HCT116 (cell line): ENCODE measurements around the gene INO80C. TPM values are rescaled to one million over a fixed set of nuclear protein-coding genes. Genes with fewer than 3 reads are reported as not detected.

Experiments used
- ATAC-seq: fragments of 200-7000 bp; cut with Tn5 transposase; 2 replicates; pipeline ENCODE4 v1.9.1; 2020; ENCODE audit warnings: mild to moderate bottlenecking, moderate library complexity
- BruUV-seq: library from RNA; stranded (reverse); fragments of 400-500 nt; replicated peaks from 2 replicates; lab custom pipeline; 2021; lab: Mats Ljungman, UMichigan
- CTCF ChIA-PET: fragments of 300-600 bp; sonication (Branson Sonifier 250); formaldehyde crosslinking; loops from one replicate; lab custom pipeline; 2021; ENCODE audit warnings: antibody characterized with exemption; lab: Charles Lee
- POLR2A ChIA-PET: fragments of 300-600, 350-600 bp; sonication (Branson Sonifier 250); formaldehyde crosslinking; loops from one replicate; lab custom pipeline; 2021; ENCODE audit warnings: antibody characterized with exemption; lab: Charles Lee
- RAD21 ChIA-PET, 2 experiments: fragments of 300-600 bp; sonication (Branson Sonifier 250); formaldehyde crosslinking; loops; one replicate each; lab custom pipeline; 2023; ENCODE audit warnings: low total read pairs in 2 of 2; ENCODE audit not compliant: uncharacterized antibody in 2 of 2, unreplicated experiment in 2 of 2, low non-redundant PET in 1 of 2; lab: Charles Lee
- DNase-seq: peaks from one replicate; pipeline ENCODE4 v3.0.0-alpha.2; 2010; ENCODE audit warnings: low read depth, low spot score
- H2AFZ ChIP-seq: fragments of 200-600 bp; shearing (Covaris generic), sonication (generic); 2 replicates; pipeline ENCODE4 v1.6.1; 2017; ENCODE audit warnings: low read depth, mixed run types, mixed read lengths, antibody characterized with exemption, low read length; ENCODE audit not compliant: poor library complexity, severe bottlenecking
- H3K27ac ChIP-seq: 2 replicates; pipeline ENCODE4 v1.5.1; 2012; ENCODE audit warnings: low read depth, low read length
- H3K27me3 ChIP-seq: fragments of 200-600 bp; sonication (generic); 2 replicates; pipeline ENCODE4 v1.6.1; 2016; ENCODE audit warnings: mixed run types, low read length, mixed read lengths; ENCODE audit not compliant: insufficient read depth
- H3K36me3 ChIP-seq, 2 experiments: fragments of 200-500 bp in 1 of 2; fragments of 200-600 bp in 1 of 2; sonication (Bioruptor generic) in 1 of 2; sonication (generic) in 1 of 2; 2 replicates each; pipeline versions ENCODE4 v1.5.1 to v1.6.1; 2014 to 2016; ENCODE audit warnings: low read length in 2 of 2, inconsistent platforms in 1 of 2, mixed read lengths in 1 of 2, mixed run types in 1 of 2; ENCODE audit not compliant: insufficient read depth in 2 of 2, control insufficient read depth in 1 of 2
- H3K4me1 ChIP-seq, 2 experiments: fragments of 200-600 bp in 1 of 2; sonication (generic) in 1 of 2; 2 replicates each; pipeline versions ENCODE4 v1.5.1 to v1.6.1; 2012 to 2017; ENCODE audit warnings: low read length in 2 of 2, inconsistent platforms in 1 of 2, mild to moderate bottlenecking in 1 of 2, mixed read lengths in 1 of 2, mixed run types in 1 of 2, moderate library complexity in 1 of 2; ENCODE audit not compliant: insufficient read depth in 2 of 2, control insufficient read depth in 1 of 2
- H3K4me2 ChIP-seq: fragments of 200-600 bp; sonication (generic); 2 replicates; pipeline ENCODE4 v1.6.1; 2017; ENCODE audit warnings: mixed run types, low read length, mixed read lengths
- H3K4me3 ChIP-seq, 2 experiments: fragments of 200-600 bp in 1 of 2; sonication (generic) in 1 of 2; replicated peaks in 1 of 2; 2 replicates each; pipeline ENCODE4 v1.5.1; 2011 to 2016; ENCODE audit warnings: low read length in 2 of 2, control low read depth in 1 of 2, low read depth in 1 of 2, mild to moderate bottlenecking in 1 of 2, mixed read lengths in 1 of 2, mixed run types in 1 of 2
- H3K79me2 ChIP-seq: fragments of 200-600 bp; sonication (generic); 2 replicates; pipeline ENCODE4 v1.6.1; 2017; ENCODE audit warnings: mild to moderate bottlenecking, mixed run types, low read length, moderate library complexity, mixed read lengths; ENCODE audit not compliant: insufficient read depth
- H3K9ac ChIP-seq: fragments of 200-600 bp; sonication (generic); 2 replicates; pipeline ENCODE4 v1.6.1; 2016; ENCODE audit warnings: low read length, mixed read lengths
- H3K9me2 ChIP-seq: fragments of 200-600 bp; sonication (generic), shearing (Covaris generic); 2 replicates; pipeline ENCODE4 v1.6.1; 2017; ENCODE audit warnings: mixed run types, mild to moderate bottlenecking, moderate library complexity; ENCODE audit not compliant: insufficient read depth
- H3K9me3 ChIP-seq, 2 experiments: fragments of 200-500 bp in 1 of 2; fragments of 200-600 bp in 1 of 2; sonication (Bioruptor generic) in 1 of 2; sonication (generic) in 1 of 2; 2 replicates each; pipeline ENCODE4 v1.6.1; 2014 to 2017; ENCODE audit warnings: low read length in 2 of 2, mixed read lengths in 2 of 2, inconsistent platforms in 1 of 2, low read depth in 1 of 2, mild to moderate bottlenecking in 1 of 2, mixed run types in 1 of 2, moderate library complexity in 1 of 2; ENCODE audit not compliant: control insufficient read depth in 1 of 2, insufficient read depth in 1 of 2
- H4K20me1 ChIP-seq: fragments of 200-600 bp; sonication (generic), shearing (Covaris generic); 2 replicates; pipeline ENCODE4 v1.6.1; 2017; ENCODE audit warnings: mixed run types, mild to moderate bottlenecking, moderate library complexity; ENCODE audit not compliant: insufficient read depth
- CBX3 ChIP-seq: IDR thresholded peaks from 2 replicates; pipeline ENCODE4 v1.6.1; 2012; ENCODE audit warnings: low read depth
- CEBPB ChIP-seq: IDR thresholded peaks from 2 replicates; pipeline ENCODE4 v1.6.1; 2012; ENCODE audit warnings: low read depth
- EGR1 ChIP-seq: IDR thresholded peaks from 2 replicates; pipeline ENCODE4 v1.6.1; 2012; ENCODE audit warnings: low read depth
- ELF1 ChIP-seq: IDR thresholded peaks from 2 replicates; pipeline ENCODE4 v1.6.1; 2012; ENCODE audit warnings: low read depth, borderline replicate concordance
- EZH2phosphoT487 ChIP-seq: fragments of 200-600 bp; IDR thresholded peaks from 2 replicates; pipeline ENCODE4 v1.6.1; 2018; ENCODE audit warnings: antibody characterized with exemption, borderline replicate concordance
- FOSL1 ChIP-seq: IDR thresholded peaks from 2 replicates; pipeline ENCODE4 v1.6.1; 2012; ENCODE audit warnings: low read depth
- POLR2A ChIP-seq: IDR thresholded peaks from 2 replicates; pipeline ENCODE4 v1.7.0; 2011; ENCODE audit warnings: borderline replicate concordance; ENCODE audit not compliant: insufficient read depth, insufficient read length; ENCODE audit errors: extremely low read depth
- POLR2AphosphoS5 ChIP-seq: IDR thresholded peaks from 2 replicates; pipeline ENCODE4 v1.6.1; 2011; ENCODE audit warnings: mild to moderate bottlenecking, low read depth, low read length, moderate library complexity
- RAD21 ChIP-seq: IDR thresholded peaks from 2 replicates; pipeline ENCODE4 v1.6.1; 2012; ENCODE audit warnings: low read depth, mild to moderate bottlenecking
- SP1 ChIP-seq: IDR thresholded peaks from 2 replicates; pipeline ENCODE4 v1.6.1; 2012; ENCODE audit warnings: low read depth
- SRF ChIP-seq: IDR thresholded peaks from 2 replicates; pipeline ENCODE4 v1.6.1; 2012; ENCODE audit warnings: low read depth
- TCF7L2 ChIP-seq: IDR thresholded peaks from 2 replicates; pipeline ENCODE4 v1.7.0; 2011; ENCODE audit warnings: borderline replicate concordance, inconsistent platforms; ENCODE audit not compliant: insufficient read depth, insufficient read length; ENCODE audit errors: extremely low read depth
- YY1 ChIP-seq: IDR thresholded peaks from 2 replicates; pipeline ENCODE4 v1.6.1; 2011; ENCODE audit warnings: low read length, low read depth, moderate library complexity, mild to moderate bottlenecking; ENCODE audit not compliant: insufficient replicate concordance; ENCODE audit errors: extremely low read depth
- ZFX ChIP-seq: fragments of 450-650 bp; IDR thresholded peaks from 2 replicates; pipeline ENCODE4 v1.6.1; 2017
- ZNF274 ChIP-seq: fragments of 200-500 bp; sonication (Bioruptor generic); IDR thresholded peaks from 2 replicates; pipeline ENCODE4 v1.6.1; 2014; ENCODE audit warnings: mild to moderate bottlenecking, low read depth, low read length, inconsistent platforms
- intact Hi-C: fragments of 100-400 bp; cut with micrococcal nuclease; formaldehyde crosslinking; loops from 2 replicates; pipeline ENCODE4 v1.10.0; 2022
- total RNA-seq: library from RNA; stranded (reverse); gene quantifications from one replicate; pipeline ENCODE4 v1.2.1, GENCODE V29; 2021; ENCODE audit not compliant: unreplicated experiment
- TF ChIP-seq, protein P1 (sequence below): IDR thresholded peaks from 2 replicates; pipeline ENCODE4 v1.6.1; 2012
- TF ChIP-seq, protein P2 (sequence below), 3 experiments: fragments of 200-600 bp in 1 of 3; sonication (generic) in 1 of 3; IDR thresholded peaks in 2 of 3; conservative IDR thresholded peaks in 1 of 3; 2 replicates each; pipeline ENCODE4 v1.5.1; 2012 to 2017; ENCODE audit warnings: low read depth in 2 of 3, low read length in 2 of 3, antibody characterized with exemption in 1 of 3, borderline replicate concordance in 1 of 3, control low read depth in 1 of 3, mild to moderate bottlenecking in 1 of 3, mixed read lengths in 1 of 3, mixed run types in 1 of 3, moderate library complexity in 1 of 3; ENCODE audit not compliant: insufficient read depth in 1 of 3
- TF ChIP-seq, protein P3 (sequence below): IDR thresholded peaks from 2 replicates; pipeline ENCODE4 v1.6.1; 2012; ENCODE audit warnings: low read depth
- TF ChIP-seq, protein P4 (sequence below): IDR thresholded peaks from 2 replicates; pipeline ENCODE4 v1.6.1; 2012

Gene INO80C
- total RNA-seq, 1 experiment from 2014 or later = 30.7 TPM

DNA sequence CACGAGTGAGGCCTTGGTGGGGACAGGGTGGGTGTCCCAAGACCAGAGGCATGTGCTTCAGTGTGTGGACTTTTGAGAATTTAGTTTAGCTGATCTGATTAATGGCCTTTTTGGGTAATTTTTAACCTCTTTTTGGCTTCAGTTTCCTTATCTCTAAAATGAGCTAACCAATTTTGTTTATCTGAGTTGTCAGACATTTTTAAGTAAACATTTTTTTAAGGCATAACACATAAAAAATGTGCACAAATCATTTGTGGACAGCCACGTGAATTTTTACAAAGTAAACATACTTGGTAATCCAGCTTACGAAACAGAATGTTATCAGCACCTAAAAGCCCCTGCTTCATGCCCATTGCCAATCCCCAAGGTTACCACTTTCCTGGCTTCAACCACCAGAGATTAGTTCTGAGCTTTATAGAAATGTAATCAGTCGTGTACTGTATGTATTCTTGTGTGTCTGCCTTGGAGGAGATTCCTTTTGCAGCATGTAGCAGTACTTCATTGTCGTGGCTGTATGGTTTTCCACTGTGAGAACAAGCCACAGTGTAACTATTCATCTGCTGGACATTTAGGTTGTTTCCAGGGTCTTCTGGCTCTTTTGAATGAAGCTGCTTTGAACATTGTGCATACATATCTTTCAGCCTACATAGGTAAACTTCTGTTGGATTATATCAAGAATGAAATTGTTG, 8.4 kb upstream of the INO80C start:
- intact Hi-C loops = loop anchor here (10.0 kb wide), 1 partner anchor 271 kb away; no protein-coding TSS in a partner anchor
- no peak for DNase-seq
- Histone ChIP-seq H3K4me2 (no peak overlapping the region), H4K20me1 (no peaks in the 10 kb centered on the region), H3K36me3 (no peaks in the 10 kb centered on the region), H3K9me2 (no peaks in the 10 kb centered on the region), H3K4me1 (peaks cover 0 to 12% of the 10 kb centered on the region in 2 experiments; a peak in 1 of 4 replicates), H3K27ac (no peak overlapping the region), H3K27me3 (no peaks in the 10 kb centered on the region), H3K9ac (no peak overlapping the region), H2AFZ (no peak overlapping the region), H3K79me2 (no peaks in the 10 kb centered on the region), H3K4me3 (no peak overlapping the region), H3K9me3 (no peaks in the 10 kb centered on the region)
- ChIA-PET RAD21 (no interaction called here), POLR2A (no interaction called here), CTCF (no interaction called here)
- TF ChIP-seq ELF1 (no peak), EZH2phosphoT487 (no peak), ZNF274 (no peak), RAD21 (no peak), POLR2AphosphoS5 (no peak), CEBPB (no peak), EGR1 (no peak), CBX3 (no peak), TCF7L2 (no peak), ZFX (no peak), FOSL1 (no peak), SRF (no peak), POLR2A (no peak), SP1 (no peak), YY1 (no peak)
- TF ChIP-seq, protein P1, sequence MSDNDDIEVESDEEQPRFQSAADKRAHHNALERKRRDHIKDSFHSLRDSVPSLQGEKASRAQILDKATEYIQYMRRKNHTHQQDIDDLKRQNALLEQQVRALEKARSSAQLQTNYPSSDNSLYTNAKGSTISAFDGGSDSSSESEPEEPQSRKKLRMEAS = no peak
- TF ChIP-seq, protein P2, sequence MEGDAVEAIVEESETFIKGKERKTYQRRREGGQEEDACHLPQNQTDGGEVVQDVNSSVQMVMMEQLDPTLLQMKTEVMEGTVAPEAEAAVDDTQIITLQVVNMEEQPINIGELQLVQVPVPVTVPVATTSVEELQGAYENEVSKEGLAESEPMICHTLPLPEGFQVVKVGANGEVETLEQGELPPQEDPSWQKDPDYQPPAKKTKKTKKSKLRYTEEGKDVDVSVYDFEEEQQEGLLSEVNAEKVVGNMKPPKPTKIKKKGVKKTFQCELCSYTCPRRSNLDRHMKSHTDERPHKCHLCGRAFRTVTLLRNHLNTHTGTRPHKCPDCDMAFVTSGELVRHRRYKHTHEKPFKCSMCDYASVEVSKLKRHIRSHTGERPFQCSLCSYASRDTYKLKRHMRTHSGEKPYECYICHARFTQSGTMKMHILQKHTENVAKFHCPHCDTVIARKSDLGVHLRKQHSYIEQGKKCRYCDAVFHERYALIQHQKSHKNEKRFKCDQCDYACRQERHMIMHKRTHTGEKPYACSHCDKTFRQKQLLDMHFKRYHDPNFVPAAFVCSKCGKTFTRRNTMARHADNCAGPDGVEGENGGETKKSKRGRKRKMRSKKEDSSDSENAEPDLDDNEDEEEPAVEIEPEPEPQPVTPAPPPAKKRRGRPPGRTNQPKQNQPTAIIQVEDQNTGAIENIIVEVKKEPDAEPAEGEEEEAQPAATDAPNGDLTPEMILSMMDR (IDR thresholded peaks at IDR 0.05 in 2 of 3, conservative IDR thresholded peaks at IDR 0.05 in 1 of 3; ENCODE audit: borderline replicate concordance in 1 of 3, insufficient read depth in 1 of 3, low read depth in 2 of 3, low read length in 2 of 3) = no peak
- TF ChIP-seq, protein P3, sequence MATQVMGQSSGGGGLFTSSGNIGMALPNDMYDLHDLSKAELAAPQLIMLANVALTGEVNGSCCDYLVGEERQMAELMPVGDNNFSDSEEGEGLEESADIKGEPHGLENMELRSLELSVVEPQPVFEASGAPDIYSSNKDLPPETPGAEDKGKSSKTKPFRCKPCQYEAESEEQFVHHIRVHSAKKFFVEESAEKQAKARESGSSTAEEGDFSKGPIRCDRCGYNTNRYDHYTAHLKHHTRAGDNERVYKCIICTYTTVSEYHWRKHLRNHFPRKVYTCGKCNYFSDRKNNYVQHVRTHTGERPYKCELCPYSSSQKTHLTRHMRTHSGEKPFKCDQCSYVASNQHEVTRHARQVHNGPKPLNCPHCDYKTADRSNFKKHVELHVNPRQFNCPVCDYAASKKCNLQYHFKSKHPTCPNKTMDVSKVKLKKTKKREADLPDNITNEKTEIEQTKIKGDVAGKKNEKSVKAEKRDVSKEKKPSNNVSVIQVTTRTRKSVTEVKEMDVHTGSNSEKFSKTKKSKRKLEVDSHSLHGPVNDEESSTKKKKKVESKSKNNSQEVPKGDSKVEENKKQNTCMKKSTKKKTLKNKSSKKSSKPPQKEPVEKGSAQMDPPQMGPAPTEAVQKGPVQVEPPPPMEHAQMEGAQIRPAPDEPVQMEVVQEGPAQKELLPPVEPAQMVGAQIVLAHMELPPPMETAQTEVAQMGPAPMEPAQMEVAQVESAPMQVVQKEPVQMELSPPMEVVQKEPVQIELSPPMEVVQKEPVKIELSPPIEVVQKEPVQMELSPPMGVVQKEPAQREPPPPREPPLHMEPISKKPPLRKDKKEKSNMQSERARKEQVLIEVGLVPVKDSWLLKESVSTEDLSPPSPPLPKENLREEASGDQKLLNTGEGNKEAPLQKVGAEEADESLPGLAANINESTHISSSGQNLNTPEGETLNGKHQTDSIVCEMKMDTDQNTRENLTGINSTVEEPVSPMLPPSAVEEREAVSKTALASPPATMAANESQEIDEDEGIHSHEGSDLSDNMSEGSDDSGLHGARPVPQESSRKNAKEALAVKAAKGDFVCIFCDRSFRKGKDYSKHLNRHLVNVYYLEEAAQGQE = no peak
- TF ChIP-seq, protein P4, sequence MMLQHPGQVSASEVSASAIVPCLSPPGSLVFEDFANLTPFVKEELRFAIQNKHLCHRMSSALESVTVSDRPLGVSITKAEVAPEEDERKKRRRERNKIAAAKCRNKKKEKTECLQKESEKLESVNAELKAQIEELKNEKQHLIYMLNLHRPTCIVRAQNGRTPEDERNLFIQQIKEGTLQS = no peak
- BruUV-seq = no TSS peak
- no peak for ATAC-seq
